BE2C (cell line): ENCODE measurements around the gene ENKD1. TPM values are rescaled to one million over a fixed set of nuclear protein-coding genes. Genes with fewer than 3 reads are reported as not detected.
A peak's percentile ranks its signal among the peaks of the same experiment; 100 is the strongest.

Experiments used
- DNase-seq: peaks from one replicate; pipeline ENCODE4 v3.0.0-alpha.2; 2020
- H3K27me3 ChIP-seq: fragments of 250-450 bp; sonication (Bioruptor Pico); 2 replicates; pipeline ENCODE4 v1.5.1; 2020; ENCODE audit warnings: mild to moderate bottlenecking
- H3K36me3 ChIP-seq: fragments of 250-450 bp; sonication (Bioruptor Pico); 2 replicates; pipeline ENCODE4 v1.5.1; 2020; ENCODE audit warnings: mild to moderate bottlenecking
- H3K4me1 ChIP-seq: fragments of 250-450 bp; sonication (Bioruptor Pico); 2 replicates; pipeline ENCODE4 v1.5.1; 2020
- H3K4me3 ChIP-seq: 2 replicates; pipeline ENCODE4 v1.5.1; 2011; ENCODE audit warnings: low read depth, low read length
- H3K9me3 ChIP-seq: fragments of 250-450 bp; sonication (Bioruptor Pico); 2 replicates; pipeline ENCODE4 v1.5.1; 2020
- polyA plus RNA-seq: library from polyadenylated mRNA; unstranded; fragments of >200 nt; gene quantifications from one replicate; pipeline ENCODE4 v1.2.1, GENCODE V29; 2012; ENCODE audit warnings: low read depth, missing spikeins; ENCODE audit not compliant: insufficient read length, insufficient read depth
- TF ChIP-seq, protein P1 (sequence below): IDR thresholded peaks from 2 replicates; pipeline ENCODE4 v1.5.1; 2012; ENCODE audit warnings: mild to moderate bottlenecking, low read depth, low read length

ENKD1 gene, protein sequence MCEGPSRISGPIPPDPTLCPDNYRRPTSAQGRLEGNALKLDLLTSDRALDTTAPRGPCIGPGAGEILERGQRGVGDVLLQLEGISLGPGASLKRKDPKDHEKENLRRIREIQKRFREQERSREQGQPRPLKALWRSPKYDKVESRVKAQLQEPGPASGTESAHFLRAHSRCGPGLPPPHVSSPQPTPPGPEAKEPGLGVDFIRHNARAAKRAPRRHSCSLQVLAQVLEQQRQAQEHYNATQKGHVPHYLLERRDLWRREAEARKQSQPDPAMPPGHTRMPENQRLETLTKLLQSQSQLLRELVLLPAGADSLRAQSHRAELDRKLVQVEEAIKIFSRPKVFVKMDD
- 56.8 TPM for polyA plus RNA-seq

DNA sequence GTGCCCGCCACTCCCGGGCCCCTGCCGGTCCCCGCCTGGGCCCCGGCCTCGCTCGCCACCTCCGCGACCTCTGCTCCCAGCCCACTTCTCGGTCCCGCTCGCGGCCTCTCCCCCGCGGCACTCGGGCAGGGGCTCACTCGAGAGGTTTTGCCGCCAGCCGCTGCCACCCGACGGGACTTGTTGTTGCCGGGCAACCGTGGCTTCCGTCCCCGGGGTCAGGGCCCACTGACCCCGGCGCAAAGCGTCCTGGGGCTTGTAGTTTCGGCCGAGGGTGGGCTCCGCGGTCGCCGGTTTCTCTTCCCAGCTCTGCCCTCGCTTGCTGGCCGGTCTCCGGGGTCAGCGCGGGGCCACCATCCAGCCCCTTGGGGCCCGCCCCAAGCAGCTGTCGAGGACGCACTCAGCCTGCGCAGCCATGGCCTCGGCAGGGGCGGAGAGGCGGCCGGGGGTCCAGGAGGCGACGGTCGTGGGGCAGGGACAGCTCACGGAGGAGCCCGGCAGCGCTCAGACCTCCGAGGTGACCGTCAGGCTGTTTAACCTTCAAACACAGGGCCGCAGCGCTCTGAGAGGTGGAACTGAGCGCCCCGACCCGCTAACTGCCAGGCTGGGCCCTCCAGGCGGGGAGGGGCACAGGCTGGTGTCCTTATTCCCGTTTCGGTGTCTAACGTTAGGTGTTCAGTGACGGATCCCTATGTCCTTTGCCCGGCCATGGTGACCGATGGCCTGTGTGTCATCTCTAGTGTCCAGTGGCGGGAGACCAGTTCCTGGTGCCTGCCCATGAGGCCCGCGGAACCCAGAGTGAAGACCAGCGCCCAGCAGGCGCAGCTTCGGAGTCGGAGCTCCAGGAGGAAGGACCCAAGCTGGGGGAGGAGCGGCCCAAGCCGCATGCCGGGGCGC, at the start of gene ENKD1, which contains the start of gene C16orf86:
Gene ENKD1 (minus strand): TSS at position 192 of the 894 bp plus-strand sequence. CDS start 308 bp downstream, outside the sequence.
Gene C16orf86 (plus strand): TSS at position 256 of the 894 bp plus-strand sequence. CDS start 157 bp downstream, at position 413.
- DNase-seq: peak; percentile 93
- Histone ChIP-seq H3K36me3 (no peaks in the 10 kb centered on the region), H3K9me3 (no peaks in the 10 kb centered on the region), H3K4me3 (peak within 1 kb of the TSS; percentile 69), H3K27me3 (no peaks in the 10 kb centered on the region), H3K4me1 (peaks cover 5% of the 10 kb centered on the region)
- TF ChIP-seq, protein P1, sequence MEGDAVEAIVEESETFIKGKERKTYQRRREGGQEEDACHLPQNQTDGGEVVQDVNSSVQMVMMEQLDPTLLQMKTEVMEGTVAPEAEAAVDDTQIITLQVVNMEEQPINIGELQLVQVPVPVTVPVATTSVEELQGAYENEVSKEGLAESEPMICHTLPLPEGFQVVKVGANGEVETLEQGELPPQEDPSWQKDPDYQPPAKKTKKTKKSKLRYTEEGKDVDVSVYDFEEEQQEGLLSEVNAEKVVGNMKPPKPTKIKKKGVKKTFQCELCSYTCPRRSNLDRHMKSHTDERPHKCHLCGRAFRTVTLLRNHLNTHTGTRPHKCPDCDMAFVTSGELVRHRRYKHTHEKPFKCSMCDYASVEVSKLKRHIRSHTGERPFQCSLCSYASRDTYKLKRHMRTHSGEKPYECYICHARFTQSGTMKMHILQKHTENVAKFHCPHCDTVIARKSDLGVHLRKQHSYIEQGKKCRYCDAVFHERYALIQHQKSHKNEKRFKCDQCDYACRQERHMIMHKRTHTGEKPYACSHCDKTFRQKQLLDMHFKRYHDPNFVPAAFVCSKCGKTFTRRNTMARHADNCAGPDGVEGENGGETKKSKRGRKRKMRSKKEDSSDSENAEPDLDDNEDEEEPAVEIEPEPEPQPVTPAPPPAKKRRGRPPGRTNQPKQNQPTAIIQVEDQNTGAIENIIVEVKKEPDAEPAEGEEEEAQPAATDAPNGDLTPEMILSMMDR: no peak

DNA sequence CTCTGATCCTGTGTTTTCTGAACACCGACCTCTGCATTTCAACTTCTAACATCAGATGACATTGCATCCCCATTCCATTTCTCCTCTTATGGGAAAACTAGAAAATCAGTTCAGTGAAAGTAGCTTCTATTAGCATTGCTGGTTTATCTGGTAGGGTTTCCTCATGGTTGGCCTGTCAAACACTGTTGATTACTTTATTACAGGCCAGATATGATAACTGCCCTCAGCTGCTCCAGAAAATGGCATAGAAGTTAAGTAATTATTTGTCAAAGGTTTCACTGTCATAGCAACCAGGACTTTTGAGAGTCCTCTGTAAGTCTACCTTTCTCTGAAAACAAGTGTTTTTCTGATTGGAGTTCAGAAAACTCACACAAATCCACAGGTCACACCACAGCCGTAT, 49.5 kb upstream of the ENKD1 start:
- no peak overlapping the region for H3K4me3 ChIP-seq
- TF ChIP-seq, protein P1: no peak
- H3K4me1 ChIP-seq: peaks cover 6% of the 10 kb centered on the region; the same call in 1 of the 2 replicates
- H3K9me3 ChIP-seq: no peaks in the 10 kb centered on the region
- DNase-seq: no peak
- H3K27me3 ChIP-seq: no peaks in the 10 kb centered on the region
- H3K36me3 ChIP-seq: no peaks in the 10 kb centered on the region

DNA sequence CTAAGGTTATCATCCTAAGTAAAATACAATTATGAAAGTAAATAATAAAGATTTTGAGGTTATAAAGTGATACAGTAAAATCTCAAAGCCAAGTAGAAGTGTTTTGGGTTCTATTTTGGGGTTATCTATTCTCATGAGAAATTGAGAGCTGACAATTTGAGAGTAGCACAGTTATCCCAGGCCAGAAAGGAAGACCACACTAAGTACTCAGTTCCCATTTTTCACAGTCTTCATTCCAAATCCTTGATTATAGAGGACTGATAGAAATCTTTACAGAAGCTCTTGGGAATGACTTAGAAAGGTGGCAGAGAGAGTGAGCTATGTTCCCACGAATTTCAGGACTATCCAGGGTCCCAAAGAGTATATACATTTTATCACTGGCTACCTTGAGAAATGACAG, 48.0 kb upstream of the ENKD1 start:
- Histone ChIP-seq H3K36me3 (no peaks in the 10 kb centered on the region), H3K9me3 (no peaks in the 10 kb centered on the region), H3K27me3 (no peaks in the 10 kb centered on the region), H3K4me3 (no peak overlapping the region), H3K4me1 (peaks cover 6% of the 10 kb centered on the region; the same call in 1 of the 2 replicates)
- TF ChIP-seq, protein P1: no peak
- DNase-seq: no peak

DNA sequence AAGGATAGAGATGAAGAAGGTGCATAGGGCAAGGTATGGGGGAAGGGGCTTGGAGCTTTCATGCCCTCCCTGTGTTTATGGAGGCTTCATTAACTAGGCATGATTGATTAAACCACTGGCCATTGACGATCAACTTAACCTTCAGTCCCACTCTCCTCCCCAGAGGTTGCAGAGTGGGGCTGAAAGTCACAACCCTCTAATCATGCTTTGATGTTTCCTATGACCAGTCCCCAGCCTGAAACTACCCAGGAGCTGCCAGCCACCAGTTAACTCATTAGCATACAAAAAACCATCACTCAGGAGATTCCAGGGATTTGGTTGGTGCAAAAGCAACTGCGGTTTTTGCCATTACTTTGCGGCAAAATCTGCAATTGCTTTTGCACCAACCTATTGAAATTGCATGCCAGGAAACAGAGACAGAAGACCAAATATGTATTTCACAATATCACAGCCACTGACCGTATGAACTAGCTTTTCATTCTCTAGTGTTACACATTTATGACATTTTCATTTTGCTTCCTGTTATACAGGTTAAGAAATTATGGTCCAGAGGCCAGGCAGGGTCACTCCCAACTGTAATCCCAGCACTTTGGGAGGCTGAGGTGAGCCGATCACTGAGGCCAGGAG, 47.2 kb upstream of the ENKD1 start:
- Histone ChIP-seq H3K9me3 (no peaks in the 10 kb centered on the region), H3K4me3 (no peak overlapping the region), H3K27me3 (no peaks in the 10 kb centered on the region), H3K4me1 (peaks cover 6% of the 10 kb centered on the region; the same call in 1 of the 2 replicates), H3K36me3 (no peaks in the 10 kb centered on the region)
- TF ChIP-seq, protein P1: no peak
- no peak for DNase-seq

DNA sequence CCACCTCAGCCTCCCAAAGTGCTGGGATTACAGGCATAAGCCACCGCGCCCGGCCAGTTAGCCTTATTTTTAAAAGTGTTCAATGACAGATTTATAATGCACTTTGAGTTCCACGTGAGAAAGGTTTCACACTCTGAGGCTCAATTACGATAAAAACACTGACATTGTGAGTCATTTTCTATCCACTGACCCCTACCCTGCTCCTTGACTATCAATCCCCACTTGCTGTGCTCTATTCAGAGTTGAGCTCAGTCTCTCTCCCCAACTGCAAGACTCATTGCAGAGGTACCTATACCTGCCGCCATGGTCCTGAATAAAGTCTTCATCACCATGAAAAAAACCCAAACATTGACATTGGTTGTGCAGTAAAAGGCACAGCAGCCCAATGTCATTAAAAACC, 44.1 kb upstream of the ENKD1 start:
- no peak for DNase-seq
- no peaks in the 10 kb centered on the region for H3K36me3 ChIP-seq
- H3K4me3 ChIP-seq: no peak overlapping the region
- TF ChIP-seq, protein P1: no peak
- no peaks in the 10 kb centered on the region for H3K9me3 ChIP-seq
- H3K4me1 ChIP-seq: no peaks in the 10 kb centered on the region; the same call in 1 of the 2 replicates
- H3K27me3 ChIP-seq: no peaks in the 10 kb centered on the region
